GM23248 (cell line): ENCODE results near the gene FN1.

Experiments used
- EZH2 ChIP-seq: fragments of 200-600 bp; sonication (generic); IDR thresholded peaks from 2 replicates; pipeline ENCODE4 v1.6.1; 2018; ENCODE audit warnings: antibody characterized with exemption, mild to moderate bottlenecking; ENCODE audit not compliant: insufficient read depth, poor library complexity, severe bottlenecking
- EZH2phosphoT487 ChIP-seq: fragments of 200-600 bp; sonication (generic); IDR thresholded peaks from 2 replicates; pipeline ENCODE4 v1.6.1; 2018; ENCODE audit warnings: antibody characterized with exemption, moderate library complexity, mild to moderate bottlenecking, low read depth; ENCODE audit not compliant: insufficient read depth

- TF ChIP-seq EZH2 = no peak
- no peak for TF ChIP-seq EZH2phosphoT487
These were observed 73.8 kb downstream of the FN1 start for GRCh38 chr2:215361876-215362561.
